GM21526 (cell line): ENCODE results near the gene TGFB2.
"Not testable (repeated sequence)": the region's sequence is repeated elsewhere in the genome, so short reads cannot be mapped to it uniquely, and the experiment has no call there.

ENCODE experiments used
- ATAC-seq: cut with Tn5 transposase; IDR thresholded peaks from one replicate; pipeline ENCODE4 v1.9.1; 2021; ENCODE audit warnings: moderate library complexity; ENCODE audit not compliant: unreplicated experiment, low FRiP score

Gene TGFB2

DNA sequence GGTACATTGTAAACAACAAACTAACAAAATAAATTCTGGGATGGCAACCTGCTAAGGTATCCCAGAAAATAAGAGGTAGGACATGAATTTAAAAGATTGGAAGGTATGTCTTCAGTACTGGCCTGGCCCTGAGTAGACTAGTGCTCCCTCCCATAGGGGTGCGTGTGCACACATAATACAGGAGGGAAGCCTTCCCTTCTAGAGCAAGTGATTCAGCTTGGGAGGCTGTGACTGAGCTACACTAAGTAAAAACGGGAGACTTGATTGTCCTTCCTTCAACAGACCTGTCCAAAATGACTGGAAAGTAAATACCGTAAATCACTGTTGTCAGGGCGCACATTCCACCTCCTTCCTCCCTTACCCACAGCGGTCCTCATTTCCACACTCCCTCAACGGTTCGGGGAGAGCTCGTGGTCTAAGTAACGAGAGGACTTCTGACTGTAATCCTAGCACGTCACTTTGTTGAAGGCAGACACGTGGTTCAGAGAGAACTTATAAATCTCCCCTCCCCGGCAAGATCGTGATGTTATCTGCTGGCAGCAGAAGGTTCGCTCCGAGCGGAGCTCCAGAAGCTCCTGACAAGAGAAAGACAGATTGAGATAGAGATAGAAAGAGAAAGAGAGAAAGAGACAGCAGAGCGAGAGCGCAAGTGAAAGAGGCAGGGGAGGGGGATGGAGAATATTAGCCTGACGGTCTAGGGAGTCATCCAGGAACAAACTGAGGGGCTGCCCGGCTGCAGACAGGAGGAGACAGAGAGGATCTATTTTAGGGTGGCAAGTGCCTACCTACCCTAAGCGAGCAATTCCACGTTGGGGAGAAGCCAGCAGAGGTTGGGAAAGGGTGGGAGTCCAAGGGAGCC is at the start of gene TGFB2:
TSS of gene TGFB2 (plus strand) at position 523 of the 859 bp plus-strand sequence. CDS start 1,366 bp downstream, outside the sequence.
- ATAC-seq = peak; percentile 39

DNA sequence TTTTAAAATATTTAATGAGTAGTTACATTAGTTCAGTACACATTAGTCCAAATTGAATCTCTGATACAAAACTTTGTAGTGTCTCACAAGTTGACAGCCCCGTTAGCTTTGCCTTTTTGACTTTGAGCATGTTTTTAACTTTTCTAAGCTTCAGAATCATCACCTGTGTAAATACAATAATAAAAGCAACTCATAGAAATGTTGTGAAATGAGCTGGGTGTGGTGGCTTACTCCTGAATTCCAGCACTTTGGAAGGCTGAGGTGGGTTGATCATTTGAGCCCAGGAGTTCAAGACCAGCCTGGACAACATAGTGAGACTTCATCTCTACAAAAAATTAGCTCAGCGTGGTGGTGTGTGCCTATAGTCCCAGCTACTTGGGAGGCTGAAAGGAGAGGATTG is 49.0 kb upstream of the TGFB2 start:
- no peak for ATAC-seq

DNA sequence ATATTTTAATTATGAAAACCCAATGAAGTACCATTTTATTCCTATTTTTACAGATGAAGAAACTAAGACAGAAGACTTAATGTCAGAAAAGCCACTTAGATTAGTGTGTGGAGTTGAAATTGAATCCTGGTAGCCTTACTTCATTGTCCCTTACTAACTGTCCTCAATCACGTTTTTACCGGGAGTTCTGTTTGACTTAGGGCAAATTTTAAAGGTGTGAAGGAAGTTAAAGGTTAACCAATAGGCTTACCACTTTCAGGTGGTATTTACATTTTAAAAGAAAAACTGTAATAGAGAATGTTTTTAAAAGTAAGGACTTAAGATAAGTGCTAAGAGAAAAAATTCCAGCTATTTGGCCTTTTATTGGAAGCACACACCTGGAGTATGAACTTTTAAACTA is 47.7 kb upstream of the TGFB2 start:
- no peak for ATAC-seq

DNA sequence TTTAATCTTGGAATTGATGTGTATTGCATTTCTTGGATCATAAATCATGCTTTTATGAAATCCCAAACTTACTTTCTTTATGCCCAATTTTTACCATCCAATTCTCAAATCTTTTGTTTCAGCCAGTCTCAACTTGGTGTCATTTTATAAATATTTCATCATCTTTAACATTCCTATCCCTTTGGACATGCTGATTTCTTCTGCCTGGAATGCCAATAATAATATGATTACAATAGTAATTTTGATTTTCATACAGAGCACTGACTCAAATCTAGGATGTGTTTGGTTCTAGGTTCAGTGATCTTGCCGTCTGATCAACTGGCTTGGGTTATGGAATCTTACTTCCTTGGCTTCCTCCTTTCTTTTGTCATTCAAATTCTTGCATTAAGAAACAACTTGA is 47.3 kb upstream of the TGFB2 start:
- ATAC-seq = no peak

DNA sequence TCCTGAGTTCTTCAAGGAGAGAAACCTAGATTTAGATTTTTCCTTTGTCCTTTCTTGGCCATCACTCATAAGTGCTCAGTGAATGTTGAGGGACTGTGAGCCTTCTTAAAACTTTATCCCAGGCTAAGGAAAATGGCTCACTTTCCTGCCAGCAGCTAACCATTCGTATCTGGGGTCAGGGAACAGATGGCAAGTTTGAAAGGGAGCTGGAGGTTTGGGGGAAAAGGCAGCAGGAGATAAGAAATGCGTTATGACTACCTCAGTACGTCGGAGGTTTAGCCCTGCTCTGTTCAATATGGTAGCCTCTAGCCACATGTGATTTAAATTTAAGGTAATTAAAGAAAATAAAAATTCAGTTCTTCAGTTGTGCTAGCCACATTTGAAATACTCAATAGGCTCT is 46.7 kb upstream of the TGFB2 start:
- ATAC-seq = no peak

DNA sequence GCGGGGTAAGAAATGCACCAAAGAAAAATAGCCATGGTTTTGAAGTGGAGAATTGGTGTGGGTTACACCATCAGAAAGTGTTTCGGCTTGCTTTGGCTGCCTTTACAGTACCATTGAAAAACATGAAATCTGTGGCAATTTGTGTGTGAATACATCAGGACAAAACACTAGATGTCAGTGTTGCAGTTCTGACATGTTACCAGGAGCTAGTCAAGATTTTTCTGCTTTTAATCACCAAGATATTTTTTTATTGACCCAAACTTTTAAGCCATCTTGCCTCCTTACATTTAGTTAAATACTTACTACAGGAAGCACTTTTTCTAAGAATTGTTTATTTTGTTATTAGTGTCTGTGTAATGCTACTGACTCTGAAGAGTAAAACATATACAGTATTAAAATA is 45.7 kb upstream of the TGFB2 start:
- no peak for ATAC-seq

DNA sequence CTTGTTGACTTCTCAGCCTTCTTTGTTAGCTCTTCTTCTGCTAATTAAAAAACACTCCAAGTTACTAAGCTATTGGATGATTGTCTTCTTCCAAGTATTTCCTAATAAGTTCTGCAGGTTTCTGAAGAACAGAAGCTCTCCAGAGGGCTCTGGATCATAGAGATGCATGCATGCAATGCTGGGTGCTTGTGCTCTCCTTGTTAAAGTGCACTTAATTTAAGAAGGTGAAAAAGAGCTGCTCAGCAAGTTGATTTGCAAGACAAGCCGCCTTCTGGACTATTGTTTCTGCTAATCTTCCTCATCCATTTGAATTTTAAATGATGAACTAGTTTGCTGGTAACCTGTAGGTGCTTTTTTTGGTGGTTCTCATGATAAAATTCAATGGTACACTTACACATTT is 43.9 kb upstream of the TGFB2 start:
- ATAC-seq = no peak

DNA sequence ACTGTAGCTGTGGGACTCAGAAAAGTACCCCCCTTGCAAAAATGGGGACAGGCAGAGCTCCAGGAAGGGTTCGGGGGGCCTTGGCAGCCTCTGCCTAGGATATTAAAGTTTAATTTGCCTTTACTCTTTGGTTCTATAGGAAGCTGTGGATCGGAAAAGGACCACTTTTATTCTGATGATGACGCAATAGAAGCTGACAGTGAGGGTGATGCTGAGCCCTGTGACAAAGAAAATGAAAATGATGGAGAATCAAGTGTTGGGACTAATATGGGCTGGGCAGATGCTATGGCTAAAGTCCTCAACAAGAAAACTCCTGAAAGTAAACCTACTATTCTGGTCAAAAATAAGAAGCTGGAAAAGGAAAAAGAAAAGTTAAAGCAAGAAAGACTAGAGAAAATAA is 43.0 kb upstream of the TGFB2 start:
- no peak for ATAC-seq

DNA sequence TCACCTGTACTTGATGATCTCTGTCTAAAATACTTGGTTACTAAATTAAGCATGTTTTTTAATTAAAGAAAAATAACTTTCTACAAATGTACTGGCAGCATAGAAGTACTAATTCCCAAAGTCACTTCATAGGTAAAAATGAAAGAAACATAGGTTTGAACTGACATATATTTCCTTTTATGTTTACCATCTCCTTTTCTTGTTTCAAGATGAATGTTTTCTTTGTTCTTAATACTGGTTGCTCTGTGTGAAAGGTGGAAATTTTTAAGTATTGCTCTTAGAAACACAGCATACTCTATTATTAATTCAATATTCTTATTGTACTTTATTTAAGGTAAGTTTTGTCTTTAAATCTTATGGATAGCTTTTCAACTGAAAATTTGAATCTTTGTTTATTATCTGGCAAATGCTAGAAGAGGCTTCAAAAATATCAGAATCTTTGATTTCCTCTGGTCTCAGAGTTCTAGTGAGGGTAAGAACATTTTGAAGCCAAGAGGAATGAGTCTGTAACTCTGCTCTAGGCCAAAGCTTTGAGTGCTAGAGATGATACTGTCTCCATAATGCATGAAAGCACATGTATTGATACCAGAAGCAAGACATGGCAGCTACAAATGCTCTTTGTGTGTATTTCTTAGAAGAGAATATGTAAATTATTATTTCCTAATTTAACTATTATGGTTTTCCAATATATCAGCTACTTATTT is 41.8 kb upstream of the TGFB2 start:
- no peak for ATAC-seq

DNA sequence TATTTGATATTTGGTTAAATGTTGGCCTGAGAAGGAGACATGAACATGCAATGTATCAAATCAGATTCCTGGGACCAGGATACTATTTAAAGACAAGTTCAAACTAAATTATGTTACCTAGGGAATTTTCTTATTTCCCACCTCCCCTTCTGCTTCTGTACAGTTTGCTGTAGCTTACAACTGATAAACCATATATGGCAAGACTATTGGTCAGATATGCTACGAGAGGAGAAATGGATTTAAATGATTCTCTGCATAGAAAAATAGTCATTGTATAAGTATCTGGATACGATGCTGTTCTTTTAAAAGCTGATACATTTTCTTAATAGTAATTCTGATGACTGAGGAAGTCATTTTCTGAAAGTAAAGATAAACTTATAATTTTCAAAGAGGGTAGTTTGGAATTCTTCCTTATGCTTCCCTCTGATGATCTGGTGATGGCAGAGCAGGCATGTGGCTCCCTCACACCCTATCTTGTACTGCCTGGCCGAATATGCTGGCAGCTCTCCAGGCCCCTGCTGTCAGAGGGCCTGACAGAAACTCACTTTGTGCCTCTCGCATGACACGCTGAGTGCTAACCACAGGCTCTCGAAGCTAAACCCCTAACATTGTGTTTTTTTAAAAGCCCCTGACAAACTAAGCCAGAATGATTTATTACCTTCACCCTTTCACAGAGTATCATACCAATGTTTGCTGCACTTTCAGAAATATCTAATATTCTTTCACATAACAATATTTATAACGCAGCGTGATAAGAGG is 40.7 kb upstream of the TGFB2 start:
- ATAC-seq = no peak

DNA sequence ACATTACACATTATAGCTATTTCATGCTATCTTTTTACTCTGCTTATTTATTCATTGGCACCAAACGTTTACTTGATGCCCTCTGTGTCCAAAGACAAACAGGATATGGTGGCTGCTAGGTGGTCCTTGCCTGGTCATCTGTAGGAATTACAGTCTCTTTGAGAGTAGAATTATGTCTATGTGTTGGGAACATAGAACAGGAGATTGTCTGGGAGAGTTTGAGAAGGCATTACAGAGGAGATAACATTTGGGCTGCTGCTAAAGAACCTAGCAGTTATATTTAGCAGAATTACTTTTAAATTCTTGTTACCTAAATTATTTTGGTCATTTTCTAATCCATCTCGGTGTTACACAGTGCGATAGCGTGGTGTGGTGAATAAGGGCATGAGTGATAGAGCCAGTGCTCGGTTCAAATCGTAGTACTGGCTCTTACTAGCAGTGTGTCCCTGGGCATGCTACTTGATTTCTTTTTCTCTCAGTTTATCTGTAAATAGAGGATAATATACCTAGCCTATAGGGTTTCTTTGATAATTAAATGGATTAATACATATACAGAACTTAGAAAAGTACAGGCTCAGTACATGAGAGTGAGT is 39.6 kb upstream of the TGFB2 start:
- no peak for ATAC-seq

DNA sequence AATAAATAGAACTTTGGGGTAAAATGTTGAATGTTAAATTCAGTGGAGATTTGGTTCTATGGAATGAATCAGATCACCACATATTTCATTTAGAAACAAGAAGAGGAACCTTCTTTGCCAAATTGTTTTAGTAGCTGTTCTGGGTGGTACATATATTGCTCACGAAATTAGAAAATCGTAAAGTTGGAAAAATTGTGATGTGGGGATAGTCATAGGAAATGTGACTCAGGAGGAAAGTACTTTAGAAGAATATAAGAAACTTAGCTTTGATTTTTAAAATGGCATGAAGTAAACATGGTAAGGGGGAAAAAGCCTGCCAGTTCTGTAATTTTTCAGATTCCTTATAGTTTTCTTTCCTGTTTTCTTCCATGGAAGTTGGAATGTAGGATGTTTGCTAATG is 32.6 kb upstream of the TGFB2 start:
- no peak for ATAC-seq

DNA sequence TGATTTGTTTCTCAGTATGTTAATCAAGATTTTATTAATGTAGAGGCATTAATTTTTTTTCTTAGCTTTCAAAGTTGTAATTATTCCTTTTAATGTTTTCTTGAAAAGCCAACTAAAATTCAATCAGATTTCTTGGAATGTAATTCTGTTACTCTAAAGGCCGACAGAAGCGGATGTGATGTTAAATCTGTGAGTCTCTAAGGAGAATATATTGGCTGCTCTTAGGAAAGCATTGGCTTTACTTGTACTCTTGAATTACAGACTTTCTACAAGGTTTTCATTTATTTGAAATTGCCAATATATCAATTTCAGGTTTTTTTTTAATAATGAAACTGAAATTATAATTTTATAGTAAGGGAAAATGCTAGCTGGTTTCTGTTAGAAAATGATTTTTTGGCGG is 30.8 kb upstream of the TGFB2 start:
- ATAC-seq = no peak

DNA sequence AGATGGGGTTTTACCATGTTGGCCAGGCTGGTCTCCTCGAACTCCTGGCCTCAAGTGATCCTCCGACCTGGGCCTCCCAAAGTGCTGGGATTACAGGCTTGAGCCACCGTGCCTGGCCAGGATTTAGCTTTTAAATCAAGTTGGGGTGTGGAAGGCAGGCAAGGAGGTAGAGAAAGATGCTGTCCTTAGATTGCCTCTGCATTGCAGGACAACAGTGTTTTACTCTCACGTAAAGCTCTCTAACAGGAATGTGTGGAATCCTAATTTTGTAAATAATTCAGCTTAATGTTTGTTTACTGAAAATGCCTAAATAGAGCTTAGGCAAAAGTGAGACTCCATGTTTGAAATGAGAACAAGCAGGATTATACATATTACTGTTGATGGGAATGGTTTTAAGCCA is 29.5 kb upstream of the TGFB2 start:
- no peak for ATAC-seq

DNA sequence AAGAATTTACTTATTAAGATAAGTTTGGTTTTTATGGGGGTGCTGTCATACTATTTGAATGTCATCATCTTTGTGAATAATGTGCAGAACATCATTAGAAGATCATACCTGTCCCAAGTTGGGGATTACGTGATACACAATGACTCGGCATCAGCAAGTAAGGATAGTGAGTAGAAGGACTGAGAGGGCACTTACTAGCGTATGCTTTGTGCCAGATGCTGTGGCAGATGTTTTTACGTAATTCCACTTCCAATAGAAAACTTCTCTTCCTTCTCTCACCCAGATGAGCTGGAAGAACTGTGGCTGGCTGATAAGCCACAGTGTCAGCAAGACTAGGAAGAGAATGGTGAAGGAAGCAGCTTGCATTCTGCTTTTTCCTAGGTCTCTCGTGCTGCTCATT is 28.1 kb upstream of the TGFB2 start:
- ATAC-seq = no peak

DNA sequence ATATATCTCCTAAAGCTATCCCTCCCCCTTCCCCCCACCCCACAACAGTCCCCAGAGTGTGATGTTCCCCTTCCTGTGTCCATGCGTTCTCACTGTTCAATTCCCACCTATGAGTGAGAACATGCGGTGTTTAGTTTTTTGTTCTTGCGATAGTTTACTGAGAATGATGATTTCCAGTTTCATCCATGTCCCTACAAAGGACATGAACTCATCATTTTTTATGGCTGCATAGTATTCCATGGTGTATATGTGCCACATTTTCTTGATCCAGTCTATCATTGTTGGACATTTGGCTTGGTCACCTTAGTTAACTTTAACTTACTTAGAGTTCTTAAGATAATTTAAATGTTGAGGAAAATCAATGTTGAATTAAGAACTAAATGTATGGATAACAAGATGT is 25.0 kb upstream of the TGFB2 start:
- not testable (repeated sequence) for ATAC-seq

DNA sequence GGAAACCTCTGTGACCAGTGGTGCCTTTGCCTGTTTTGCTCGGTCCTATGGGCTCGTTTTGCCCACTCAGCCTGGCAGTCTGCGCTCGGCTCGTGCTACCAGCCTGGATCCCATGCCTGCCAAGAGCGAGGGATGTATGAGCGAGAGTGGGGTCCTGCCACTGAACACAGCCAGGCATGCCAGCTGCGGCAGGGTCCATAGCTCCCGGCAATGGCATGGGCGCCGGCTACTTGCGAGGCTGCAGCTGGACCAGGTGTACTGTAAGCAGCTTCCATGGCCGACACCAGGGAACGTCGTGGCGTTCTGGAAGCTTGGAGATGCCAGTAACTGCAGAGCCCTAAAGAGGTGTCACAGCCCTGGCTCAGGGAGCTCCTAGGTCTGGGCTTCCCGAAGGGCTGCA is 22.4 kb upstream of the TGFB2 start:
- ATAC-seq = no peak

DNA sequence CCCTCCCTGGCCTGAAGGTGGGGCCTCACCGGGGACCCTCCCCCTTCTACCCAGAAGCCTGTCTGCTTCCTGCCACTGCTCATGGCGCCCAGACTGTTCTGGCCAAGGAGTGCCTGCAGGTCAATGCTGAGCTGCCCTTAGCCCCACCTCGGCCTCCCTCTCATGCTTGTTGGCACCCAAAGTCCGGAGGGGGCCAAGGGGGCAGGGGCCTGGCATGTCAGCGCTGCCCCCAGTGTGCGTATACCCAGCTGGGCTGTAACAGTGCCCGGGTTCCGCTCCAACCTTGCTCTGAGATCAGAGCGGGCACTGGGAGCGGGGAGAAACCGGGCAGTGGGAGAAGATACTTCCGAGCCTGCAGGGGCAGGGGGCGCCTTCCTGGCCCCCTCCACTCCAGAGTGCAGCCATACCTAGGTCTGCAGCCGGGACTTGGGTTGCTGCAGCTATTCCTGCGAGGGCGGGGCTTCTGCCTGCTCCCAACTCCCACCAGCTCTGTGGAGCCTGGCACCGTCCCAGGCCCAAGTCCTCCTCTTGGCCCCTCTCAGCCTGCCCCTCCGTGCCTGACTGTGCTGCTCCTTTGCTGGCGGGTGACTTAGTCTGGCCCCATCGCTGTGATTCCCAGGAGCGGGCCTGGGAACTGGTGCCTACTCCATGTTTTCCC is 21.4 kb upstream of the TGFB2 start:
- no peak for ATAC-seq

DNA sequence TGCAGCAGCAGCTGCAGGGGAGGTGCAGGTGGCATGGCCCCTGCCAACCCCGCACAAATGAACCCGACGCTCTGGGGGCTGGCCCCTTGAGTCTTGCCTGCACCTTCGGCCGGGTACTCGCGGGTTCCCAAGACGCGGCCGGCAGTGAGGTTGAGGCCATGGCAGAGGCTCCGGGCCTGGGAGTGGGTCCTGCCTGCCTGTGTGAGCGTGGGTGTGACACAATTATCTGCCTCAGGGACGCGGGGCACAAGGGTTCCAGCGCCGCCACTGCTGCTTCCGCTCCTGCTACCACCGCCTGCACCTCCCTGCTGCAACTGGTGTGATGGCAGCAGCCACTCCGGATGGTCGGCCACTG is 20.9 kb upstream of the TGFB2 start:
- no peak for ATAC-seq

DNA sequence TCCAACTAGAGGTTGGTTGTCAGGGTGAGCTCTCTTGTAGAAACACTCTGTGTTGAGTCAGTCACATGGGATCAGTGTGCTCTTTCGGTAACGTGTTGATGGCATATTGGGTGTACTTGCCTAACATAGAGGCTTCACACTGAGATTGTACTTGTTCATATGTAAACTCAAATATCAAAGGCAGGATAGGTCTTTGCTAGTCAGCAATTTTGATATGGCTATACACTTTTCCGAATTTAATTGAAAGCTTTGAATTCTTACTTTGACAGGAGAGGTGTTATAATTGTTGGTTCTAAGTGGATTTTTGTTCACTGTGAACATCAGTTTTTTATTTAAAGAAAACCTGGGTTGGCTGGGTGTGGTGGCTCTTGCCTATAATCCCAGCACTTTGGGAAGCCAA is 16.4 kb upstream of the TGFB2 start:
- no peak for ATAC-seq
